NCI-H2081 treated with DMSO at 0.1 percent for 48 hours (cell line): ENCODE measurements around the gene CHID1.

Experiments
- DNase-seq: peaks from one replicate; lab custom pipeline; 2025; lab: John Stamatoyannopoulos, UW

CHID1 gene

GRCh38 chr11:910044-910588 is 494 bp downstream of the CHID1 start:
- DNase-seq: no peak

DNA sequence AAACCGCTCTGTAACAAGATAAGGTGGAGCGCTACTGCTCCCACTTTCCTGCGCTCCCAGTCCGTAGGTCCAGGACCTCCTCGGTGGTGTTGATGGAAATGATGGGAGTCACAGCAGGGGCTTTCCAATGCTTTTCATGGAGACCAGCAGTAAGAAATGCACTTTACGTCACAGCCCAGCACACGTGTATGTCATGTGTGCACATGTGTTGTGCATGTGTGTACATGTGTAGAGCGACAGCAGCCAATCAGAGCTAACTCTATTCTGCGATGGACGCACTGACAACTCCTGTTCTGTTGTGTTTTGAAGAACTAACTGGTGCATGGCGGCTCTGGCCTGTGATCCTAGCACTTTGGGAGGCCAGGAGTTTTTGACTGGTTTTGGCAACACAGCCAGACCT is 1.2 kb downstream of the CHID1 start:
- DNase-seq: no peak

- no peak for DNase-seq
Observed at GRCh38 chr11:908273-908672, 2.3 kb downstream of the CHID1 start.

GRCh38 chr11:907668-908067 is 2.9 kb downstream of the CHID1 start:
- DNase-seq: no peak

DNA sequence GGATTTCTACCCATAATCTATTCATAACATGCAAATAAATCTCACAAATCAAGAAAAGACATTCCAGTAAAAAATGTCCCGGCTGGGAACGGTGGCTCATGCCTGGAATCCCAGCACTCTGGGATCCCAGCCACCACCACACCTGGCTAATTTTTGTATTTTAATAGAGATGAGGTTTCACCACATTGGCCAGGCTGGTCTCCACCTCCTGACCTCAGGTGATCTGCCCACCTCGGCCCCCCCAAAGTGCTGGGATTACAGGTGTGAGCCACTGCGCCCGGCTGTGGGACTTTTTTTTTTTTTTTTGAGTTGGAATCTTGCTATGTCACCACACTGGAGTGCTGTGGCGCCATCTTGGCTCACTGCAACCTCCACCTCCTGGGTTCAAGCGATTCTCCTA is 4.7 kb downstream of the CHID1 start:
- no peak for DNase-seq

GRCh38 chr11:904380-904779 is 6.2 kb downstream of the CHID1 start:
- DNase-seq: no peak

- DNase-seq: no peak
Observed at GRCh38 chr11:901452-902061, 9.1 kb downstream of the CHID1 start.

DNA sequence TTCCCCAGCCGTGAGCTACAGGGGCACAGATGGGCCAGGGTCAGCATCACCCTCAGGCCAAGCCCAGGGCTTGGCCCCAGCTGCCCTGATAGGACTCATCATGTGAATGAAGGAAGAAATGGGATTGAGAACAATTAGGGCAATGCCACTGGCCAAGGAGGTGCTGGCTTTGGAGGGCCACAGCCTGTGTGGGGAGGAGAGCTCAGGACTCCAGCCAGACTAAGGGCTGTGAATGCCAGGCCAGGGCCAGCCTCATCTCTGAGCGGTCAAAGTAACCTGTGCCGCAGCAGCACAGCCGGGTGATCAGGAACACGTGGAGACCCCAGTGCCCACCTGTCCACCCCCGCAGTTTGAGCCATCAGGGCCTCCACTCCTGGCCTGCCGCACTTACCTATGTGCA is 10.1 kb downstream of the CHID1 start:
- DNase-seq: no peak

- no peak for DNase-seq
Observed at GRCh38 chr11:899724-900123, 10.9 kb downstream of the CHID1 start.

- no peak for DNase-seq
Observed at GRCh38 chr11:898540-899190, 11.9 kb downstream of the CHID1 start.

DNA sequence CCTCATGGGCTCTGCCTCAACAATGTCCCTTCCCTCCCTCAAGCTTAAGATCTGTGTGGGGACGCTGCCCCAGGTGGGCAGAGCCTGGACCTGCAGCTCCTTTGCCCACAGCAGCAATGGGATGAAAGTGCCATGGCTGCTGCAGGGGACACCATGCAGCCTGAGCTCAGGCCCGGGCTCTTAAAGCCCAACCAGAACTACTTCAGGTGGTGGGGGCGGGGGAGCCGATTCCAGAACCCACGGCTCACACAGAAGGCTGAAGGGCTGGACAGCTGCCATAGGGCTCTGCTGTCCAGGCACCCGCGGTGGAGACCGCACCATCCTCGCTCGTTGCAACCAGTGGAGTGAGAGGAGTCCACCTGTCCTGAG is 12.5 kb downstream of the CHID1 start:
- DNase-seq: no peak

- DNase-seq: no peak
Observed at GRCh38 chr11:897253-898142, 13.1 kb downstream of the CHID1 start.

- no peak for DNase-seq
Observed at GRCh38 chr11:895331-896110, 15.1 kb downstream of the CHID1 start.

GRCh38 chr11:894575-895201 is 15.9 kb downstream of the CHID1 start:
- DNase-seq: no peak

DNA sequence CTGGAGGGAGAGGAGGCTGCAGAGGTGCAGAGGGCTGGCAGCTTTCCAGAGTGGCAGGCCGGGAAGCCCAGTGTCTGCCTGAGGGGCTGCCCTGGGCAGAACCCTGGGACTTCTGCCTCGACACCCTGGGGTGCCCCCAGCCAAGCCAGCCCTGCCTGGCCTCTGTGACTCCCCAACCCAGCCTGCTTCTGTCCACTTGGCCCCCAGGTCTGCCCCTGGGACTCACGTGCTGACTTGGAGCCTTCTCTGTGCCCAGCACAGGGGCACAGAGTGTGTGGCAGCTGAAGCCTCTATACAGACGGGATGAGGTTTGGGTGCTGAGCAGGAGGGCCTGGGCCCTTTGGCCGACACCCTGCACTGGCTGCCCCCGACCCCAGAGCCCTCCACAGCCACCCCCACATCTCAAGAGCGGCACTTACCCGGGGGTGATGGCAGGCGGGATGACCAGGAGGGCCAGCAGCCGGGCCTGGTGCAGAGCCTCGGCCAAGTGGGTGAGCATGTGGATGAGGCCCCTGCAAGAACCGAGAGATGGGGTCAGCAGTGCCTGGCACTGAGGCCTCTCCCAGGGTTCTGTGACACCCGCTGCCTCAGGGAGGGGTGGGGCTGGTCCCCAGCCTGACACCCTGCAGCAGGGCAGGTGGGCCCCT is 17.5 kb downstream of the CHID1 start:
- DNase-seq: no peak

GRCh38 chr11:890794-891540 is 19.6 kb downstream of the CHID1 start:
- no peak for DNase-seq

GRCh38 chr11:889687-890475 is 20.7 kb downstream of the CHID1 start:
- DNase-seq: no peak

- DNase-seq: no peak
Observed at GRCh38 chr11:889257-889656, 21.4 kb downstream of the CHID1 start.
